GM23338 (cell line): ENCODE data around the gene FGF19. TPM values are rescaled to one million over a fixed set of nuclear protein-coding genes. Genes with fewer than 3 reads are reported as not detected.

ENCODE experiments used
- ATAC-seq: fragments of 200-7000 bp; cut with Tn5 transposase; 3 replicates; pipeline ENCODE4 v1.9.1; 2020
- DNase-seq: peaks from one replicate; pipeline ENCODE4 v3.0.0-alpha.2; 2015; ENCODE audit warnings: low spot score
- H2AFZ ChIP-seq: fragments of 200-600 bp; sonication (generic); 2 replicates; pipeline ENCODE4 v1.8.0; 2016; ENCODE audit warnings: antibody characterized with exemption, mild to moderate bottlenecking, moderate library complexity
- H3F3A ChIP-seq: fragments of 200-600 bp; sonication (generic); replicated peaks from 2 replicates; pipeline ENCODE4 v1.8.0; 2017; ENCODE audit warnings: antibody characterized with exemption, mixed run types, low read depth
- H3K27ac ChIP-seq: fragments of 200-600 bp; sonication (generic); 2 replicates; pipeline ENCODE4 v1.6.1; 2016; ENCODE audit warnings: low read depth
- H3K27me3 ChIP-seq: fragments of 200-600 bp; sonication (generic); 2 replicates; pipeline ENCODE4 v1.8.0; 2016; ENCODE audit warnings: mild to moderate bottlenecking, mixed run types, moderate library complexity; ENCODE audit not compliant: insufficient read depth
- H3K36me3 ChIP-seq: fragments of 200-600 bp; sonication (generic); 2 replicates; pipeline ENCODE4 v1.8.0; 2016; ENCODE audit warnings: mild to moderate bottlenecking; ENCODE audit not compliant: insufficient read depth
- H3K4me1 ChIP-seq: fragments of 200-600 bp; sonication (generic); 2 replicates; pipeline ENCODE4 v1.8.0; 2016; ENCODE audit warnings: mild to moderate bottlenecking, moderate library complexity; ENCODE audit not compliant: insufficient read depth
- H3K4me2 ChIP-seq: fragments of 200-600 bp; sonication (generic); 2 replicates; pipeline ENCODE4 v1.7.1; 2017; ENCODE audit warnings: mixed run types
- H3K4me3 ChIP-seq: fragments of 200-600 bp; sonication (generic); 2 replicates; pipeline ENCODE4 v1.6.1; 2016; ENCODE audit warnings: mixed run types
- H3K79me2 ChIP-seq: fragments of 200-600 bp; sonication (generic); replicated peaks from 2 replicates; pipeline ENCODE4 v1.8.0; 2017; ENCODE audit warnings: mild to moderate bottlenecking; ENCODE audit not compliant: insufficient read depth
- H3K9me2 ChIP-seq: fragments of 200-600 bp; sonication (generic); 2 replicates; pipeline ENCODE4 v1.8.0; 2017; ENCODE audit not compliant: insufficient read depth
- H4K20me1 ChIP-seq: fragments of 200-600 bp; sonication (generic); replicated peaks from 2 replicates; pipeline ENCODE4 v1.8.0; 2017; ENCODE audit warnings: mild to moderate bottlenecking; ENCODE audit not compliant: insufficient read depth
- H3K27ac Mint-ChIP-seq: 2 replicates; pipeline ENCODE4 v1.8.0; 2020; ENCODE audit warnings: inconsistent platforms, mild to moderate bottlenecking, moderate library complexity, mixed read lengths
- H3K27me3 Mint-ChIP-seq: 3 replicates; pipeline ENCODE4 v1.8.0; 2022; ENCODE audit warnings: low read depth, mild to moderate bottlenecking, moderate library complexity, mixed read lengths, inconsistent platforms; ENCODE audit not compliant: insufficient read depth, poor library complexity
- H3K36me3 Mint-ChIP-seq: 3 replicates; pipeline ENCODE4 v1.8.0; 2021; ENCODE audit warnings: low read depth, mild to moderate bottlenecking, inconsistent platforms, moderate library complexity, mixed read lengths
- H3K4me1 Mint-ChIP-seq: 3 replicates; pipeline ENCODE4 v1.8.0; 2020; ENCODE audit warnings: mild to moderate bottlenecking, inconsistent platforms, mixed read lengths
- H3K4me3 Mint-ChIP-seq: 3 replicates; pipeline ENCODE4 v1.8.0; 2021; ENCODE audit warnings: moderate library complexity, mild to moderate bottlenecking, inconsistent platforms, mixed read lengths
- H3K9me3 Mint-ChIP-seq: 3 replicates; pipeline ENCODE4 v1.8.0; 2020; ENCODE audit warnings: moderate library complexity, mild to moderate bottlenecking, inconsistent platforms, mixed read lengths
- POLR2AphosphoS5 ChIP-seq: IDR thresholded peaks from 2 replicates; pipeline ENCODE4 v1.6.1; 2016; ENCODE audit warnings: antibody characterized with exemption, low read depth
- ZNF331 ChIP-seq: fragments of 250-450 bp; sonication (Bioruptor Pico); IDR thresholded peaks from 2 replicates; pipeline ENCODE4 v1.5.0; 2020; ENCODE audit warnings: low read depth, mild to moderate bottlenecking, moderate library complexity
- ZNF462 ChIP-seq: fragments of 250-450 bp; sonication (Bioruptor Pico); IDR thresholded peaks from 2 replicates; pipeline ENCODE4 v1.5.0; 2020; ENCODE audit warnings: mild to moderate bottlenecking, moderate library complexity
- polyA plus RNA-seq: library from polyadenylated mRNA; unstranded; fragments of >200 nt; fragmentation: Nextera tagmentation; extraction: Ambion mirVana; gene quantifications from 2 replicates; pipeline ENCODE4 v1.2.1, GENCODE V29; 2016
- total RNA-seq: library from RNA; depleted of rRNA; stranded (reverse); fragments of >200 nt; shearing (Covaris generic); gene quantifications from 2 replicates; pipeline ENCODE4 v1.2.3, GENCODE V29; 2014

Gene FGF19
- total and polyA plus RNA-seq, 2 experiments from 2014 or later, result 21.7 to 36.1 TPM

GRCh38 chr11:69680688-69681087 lies 23.1 kb downstream of the FGF19 start:
- H3K79me2 ChIP-seq, result no peaks in the 10 kb centered on the region
- no peak for TF ChIP-seq ZNF462 (CRISPR knock-in tag)
- TF ChIP-seq ZNF331 (CRISPR knock-in tag), result no peak
- no peaks in the 10 kb centered on the region for H3K4me1 ChIP-seq
- no peak overlapping the region for H3K4me2 ChIP-seq
- no peaks in the 10 kb centered on the region for H3K36me3 ChIP-seq
- peaks cover 7% of the 10 kb centered on the region; the same call in 1 of the 2 replicates for H3K27me3 ChIP-seq
- DNase-seq (no peak), ATAC-seq (no peak)
- no peaks in the 10 kb centered on the region for H3K9me2 ChIP-seq
- peaks cover 10% of the 10 kb centered on the region for H3K27me3 Mint-ChIP-seq
- no peak overlapping the region for H3K27ac Mint-ChIP-seq
- no peak overlapping the region for H3K27ac ChIP-seq
- no peaks in the 10 kb centered on the region; the same call in 2 of the 3 replicates for H3K9me3 Mint-ChIP-seq
- no peaks in the 10 kb centered on the region; the same call in 2 of the 3 replicates for H3K4me1 Mint-ChIP-seq
- no peaks in the 10 kb centered on the region for H3F3A ChIP-seq
- no peak overlapping the region for H3K4me3 ChIP-seq
- H3K4me3 Mint-ChIP-seq, result no peak overlapping the region
- no peak overlapping the region for H2AFZ ChIP-seq
- no peaks in the 10 kb centered on the region for H3K36me3 Mint-ChIP-seq
- no peaks in the 10 kb centered on the region for H4K20me1 ChIP-seq

GRCh38 chr11:69677749-69678148 lies 26.1 kb downstream of the FGF19 start:
- Histone ChIP-seq H3K4me2 (no peak overlapping the region), H3K27ac (no peak overlapping the region), H2AFZ (no peak overlapping the region), H3K27me3 (no peaks in the 10 kb centered on the region), H3K9me2 (no peaks in the 10 kb centered on the region), H3K4me3 (no peak overlapping the region), H4K20me1 (peaks cover 4% of the 10 kb centered on the region; the same call in 1 of the 2 replicates), H3K36me3 (no peaks in the 10 kb centered on the region), H3K4me1 (peaks cover 6% of the 10 kb centered on the region), H3K79me2 (peaks cover 21% of the 10 kb centered on the region), H3F3A (no peaks in the 10 kb centered on the region)
- no peak for TF ChIP-seq POLR2AphosphoS5
- no peaks in the 10 kb centered on the region for H3K9me3 Mint-ChIP-seq
- ATAC-seq (no peak), DNase-seq (no peak)
- H3K27ac Mint-ChIP-seq, result no peak overlapping the region
- peaks cover 10% of the 10 kb centered on the region for H3K27me3 Mint-ChIP-seq
- H3K4me3 Mint-ChIP-seq, result no peak overlapping the region
- peaks cover 3% of the 10 kb centered on the region; the same call in 1 of the 3 replicates for H3K4me1 Mint-ChIP-seq
- peaks cover 4% of the 10 kb centered on the region; the same call in 2 of the 3 replicates for H3K36me3 Mint-ChIP-seq
